ENCODE results near the gene ID1. TPM values are rescaled to one million over a fixed set of nuclear protein-coding genes. Genes with fewer than 3 reads are reported as not detected.
A peak's percentile ranks its signal among the peaks of the same experiment; 100 is the strongest.
"Not testable (repeated sequence)": the region's sequence is repeated elsewhere in the genome, so short reads cannot be mapped to it uniquely, and the experiment has no call there.

Gene ID1
- polyA plus RNA-seq, 2 donors: 158 to 489 TPM

DNA sequence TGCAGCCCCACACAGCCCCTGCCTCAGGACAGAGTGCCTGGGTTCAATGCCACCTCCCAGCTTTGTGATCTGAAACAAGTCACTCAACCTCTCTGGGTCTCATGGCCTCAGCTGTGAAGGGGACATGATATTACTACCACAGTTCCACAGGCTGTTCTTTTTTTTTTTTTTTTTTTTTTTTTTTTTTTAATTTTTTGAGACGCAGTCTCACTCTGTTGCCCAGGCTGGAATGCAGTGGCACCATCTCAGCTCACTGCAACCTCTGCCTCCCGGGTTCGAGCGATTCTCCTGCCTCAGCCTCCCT lies 8.7 kb upstream of the ID1 start:
- WGBS, 2 donors: 79 to 82% methylated on average over 4 of the region's 4 CpGs
- Histone ChIP-seq H3K4me1 (ENCODE audit: control insufficient read depth in 2 of 2, insufficient read depth in 2 of 2, low read length in 1 of 2) (peaks cover 3 to 22% of the 10 kb centered on the region in 2 donors), H3K27ac (ENCODE audit: low read depth in 2 of 2, low read length in 1 of 2) (peak overlapping the region; percentile 95 to 99)
- not testable (repeated sequence) for H3K27me3 ChIP-seq (ENCODE audit: control insufficient read depth in 1 of 2, insufficient read depth in 2 of 2, low read length in 2 of 2); H3K36me3 ChIP-seq (ENCODE audit: control insufficient read depth in 2 of 2, insufficient read depth in 2 of 2, low read length in 1 of 2); H3K4me3 ChIP-seq (ENCODE audit: low read depth in 1 of 2, low read length in 2 of 2); H3K9me3 ChIP-seq (ENCODE audit: control insufficient read depth in 2 of 2, insufficient read depth in 1 of 2, low read depth in 1 of 2, low read length in 1 of 2)

DNA sequence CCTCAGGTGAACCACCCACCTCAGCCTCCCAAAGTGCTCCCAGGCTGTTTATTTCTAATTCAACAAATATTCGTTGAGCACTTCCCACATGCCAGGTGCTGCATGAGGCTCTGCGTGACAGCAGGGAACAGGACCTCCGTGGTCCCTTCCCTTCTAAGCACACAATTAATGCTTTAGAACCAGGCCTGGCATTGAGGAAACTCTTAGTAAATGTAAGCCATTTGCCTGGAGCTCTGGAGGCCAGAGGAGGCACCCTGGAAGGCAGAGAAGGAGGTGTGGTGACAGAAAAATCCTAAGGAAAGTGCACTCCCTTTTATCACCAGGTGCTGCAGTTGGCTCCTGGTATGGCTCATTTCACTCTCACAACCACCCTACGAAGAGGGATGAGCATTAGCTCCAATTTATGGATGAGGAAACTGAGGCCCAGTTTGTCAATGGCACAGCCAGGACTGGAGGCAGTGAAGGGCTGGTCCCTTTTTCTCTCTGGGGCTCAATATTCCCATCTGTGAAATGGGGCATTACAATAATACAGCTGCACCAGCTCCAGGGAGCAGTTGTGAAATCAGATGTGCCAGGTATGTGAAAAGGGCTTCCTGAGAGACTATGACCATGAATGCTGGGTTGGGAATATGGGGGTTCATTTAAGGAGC lies 8.1 kb upstream of the ID1 start:
- Histone ChIP-seq H3K9me3 (ENCODE audit: control insufficient read depth in 2 of 2, insufficient read depth in 1 of 2, low read depth in 1 of 2, low read length in 1 of 2) (no peaks in the 10 kb centered on the region), H3K27me3 (ENCODE audit: control insufficient read depth in 1 of 2, insufficient read depth in 2 of 2, low read length in 2 of 2) (no peaks in the 10 kb centered on the region), H3K4me1 (ENCODE audit: control insufficient read depth in 2 of 2, insufficient read depth in 2 of 2, low read length in 1 of 2) (peaks cover 3 to 22% of the 10 kb centered on the region in 2 donors), H3K27ac (ENCODE audit: low read depth in 2 of 2, low read length in 1 of 2) (peak overlapping the region; percentile 63 to 95), H3K4me3 (ENCODE audit: low read depth in 1 of 2, low read length in 2 of 2) (no peak overlapping the region), H3K36me3 (ENCODE audit: control insufficient read depth in 2 of 2, insufficient read depth in 2 of 2, low read length in 1 of 2) (no peaks in the 10 kb centered on the region)
- 62 to 72% methylated on average over 4 of the region's 4 CpGs for WGBS, 2 donors

DNA sequence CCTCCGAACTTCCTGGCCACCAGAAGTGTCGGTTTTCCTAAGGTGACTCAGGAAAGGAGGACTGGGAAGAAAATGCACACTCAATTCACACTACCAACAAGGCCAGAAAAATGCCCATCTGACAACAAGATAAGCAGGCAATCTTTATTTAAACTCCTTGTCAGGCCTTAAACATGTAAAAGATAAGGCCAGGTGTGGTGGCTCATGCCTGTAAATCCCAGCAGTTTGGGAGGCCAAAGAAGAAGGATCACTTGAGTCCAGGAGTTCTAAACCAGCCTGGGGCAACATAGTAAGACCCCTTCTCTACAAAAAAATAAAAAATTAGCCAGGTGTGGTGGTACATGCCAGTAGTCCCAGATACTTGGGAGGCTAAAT lies 7.6 kb upstream of the ID1 start:
- 90% methylated on average over 2 of the region's 2 CpGs for WGBS, 2 donors
- peaks cover 3 to 22% of the 10 kb centered on the region in 2 donors for H3K4me1 ChIP-seq (ENCODE audit: control insufficient read depth in 2 of 2, insufficient read depth in 2 of 2, low read length in 1 of 2)
- H3K27ac ChIP-seq (ENCODE audit: low read depth in 2 of 2, low read length in 1 of 2): peak overlapping the region in 1 of 2 donors; percentile 63
- no peak overlapping the region for H3K4me3 ChIP-seq (ENCODE audit: low read depth in 1 of 2, low read length in 2 of 2)
- H3K27me3 ChIP-seq (ENCODE audit: control insufficient read depth in 1 of 2, insufficient read depth in 2 of 2, low read length in 2 of 2): no peaks in the 10 kb centered on the region
- no peaks in the 10 kb centered on the region for H3K36me3 ChIP-seq (ENCODE audit: control insufficient read depth in 2 of 2, insufficient read depth in 2 of 2, low read length in 1 of 2)
- no peaks in the 10 kb centered on the region for H3K9me3 ChIP-seq (ENCODE audit: control insufficient read depth in 2 of 2, insufficient read depth in 1 of 2, low read depth in 1 of 2, low read length in 1 of 2)

DNA sequence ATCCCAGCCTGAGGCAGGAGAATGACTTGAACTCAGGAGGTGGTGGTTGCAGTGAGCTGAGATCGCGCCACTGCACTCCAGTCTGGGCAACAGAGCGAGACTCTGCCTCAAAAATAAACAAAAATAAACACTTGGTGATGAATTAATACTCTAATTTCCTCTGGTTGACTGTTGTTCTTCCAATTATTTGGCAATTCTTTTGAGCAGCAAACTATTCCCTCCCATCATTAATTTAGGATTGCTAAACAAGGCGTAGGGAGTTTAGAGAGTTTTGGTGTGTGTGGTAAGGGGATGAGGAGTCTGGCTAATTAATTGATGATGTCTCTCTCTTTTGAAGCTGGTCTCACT lies 2.7 kb upstream of the ID1 start:
- Histone ChIP-seq H3K27me3 (ENCODE audit: control insufficient read depth in 1 of 2, insufficient read depth in 2 of 2, low read length in 2 of 2) (no peaks in the 10 kb centered on the region), H3K9me3 (ENCODE audit: control insufficient read depth in 2 of 2, insufficient read depth in 1 of 2, low read depth in 1 of 2, low read length in 1 of 2) (no peaks in the 10 kb centered on the region), H3K4me3 (ENCODE audit: low read depth in 1 of 2, low read length in 2 of 2) (no peak overlapping the region), H3K4me1 (ENCODE audit: control insufficient read depth in 2 of 2, insufficient read depth in 2 of 2, low read length in 1 of 2) (peaks cover 0 to 3% of the 10 kb centered on the region in 2 donors), H3K27ac (ENCODE audit: low read depth in 2 of 2, low read length in 1 of 2) (peak overlapping the region in 1 of 2 donors; percentile 8), H3K36me3 (ENCODE audit: control insufficient read depth in 2 of 2, insufficient read depth in 2 of 2, low read length in 1 of 2) (no peaks in the 10 kb centered on the region)
- 58 to 64% methylated on average over 4 of the region's 4 CpGs for WGBS, 2 donors

DNA sequence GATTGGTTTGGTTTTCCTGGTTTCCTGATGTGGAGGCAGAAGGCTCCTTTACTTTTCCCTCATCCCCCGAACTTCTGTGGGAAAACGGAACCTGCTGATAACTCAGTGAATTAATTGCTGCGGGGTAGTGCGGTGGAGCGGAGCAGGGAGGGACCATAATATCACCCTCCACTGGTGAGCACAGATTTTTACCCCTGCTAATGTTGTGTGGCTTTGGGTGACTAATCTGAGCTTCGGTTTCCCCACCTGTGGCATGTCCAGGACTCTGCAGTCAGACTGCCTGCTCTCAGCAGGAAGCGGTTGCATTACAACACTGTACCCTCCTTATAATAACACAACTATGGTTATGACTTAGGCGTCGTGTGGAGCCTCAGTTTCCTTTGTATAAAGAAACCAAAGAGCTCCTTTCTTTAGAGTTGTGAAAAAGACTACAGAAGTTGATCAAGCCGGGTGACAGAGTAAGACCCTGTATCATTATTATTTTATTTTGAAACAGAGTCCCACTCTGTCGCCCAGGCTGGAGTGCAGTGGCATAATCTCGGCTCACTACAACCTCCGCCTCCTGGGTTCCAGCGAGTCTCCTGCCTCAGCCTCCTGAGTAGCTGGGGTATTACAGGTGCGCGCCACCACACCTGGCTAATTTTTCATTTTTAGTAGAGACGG lies 2.2 kb upstream of the ID1 start:
- 59 to 65% methylated on average over 17 of the region's 17 CpGs for WGBS, 2 donors
- Histone ChIP-seq H3K27me3 (ENCODE audit: control insufficient read depth in 1 of 2, insufficient read depth in 2 of 2, low read length in 2 of 2) (no peaks in the 10 kb centered on the region), H3K36me3 (ENCODE audit: control insufficient read depth in 2 of 2, insufficient read depth in 2 of 2, low read length in 1 of 2) (no peaks in the 10 kb centered on the region), H3K9me3 (ENCODE audit: control insufficient read depth in 2 of 2, insufficient read depth in 1 of 2, low read depth in 1 of 2, low read length in 1 of 2) (no peaks in the 10 kb centered on the region), H3K27ac (ENCODE audit: low read depth in 2 of 2, low read length in 1 of 2) (peak overlapping the region; percentile 0 to 8), H3K4me3 (ENCODE audit: low read depth in 1 of 2, low read length in 2 of 2) (no peak overlapping the region), H3K4me1 (ENCODE audit: control insufficient read depth in 2 of 2, insufficient read depth in 2 of 2, low read length in 1 of 2) (peaks cover 0 to 3% of the 10 kb centered on the region in 2 donors)

DNA sequence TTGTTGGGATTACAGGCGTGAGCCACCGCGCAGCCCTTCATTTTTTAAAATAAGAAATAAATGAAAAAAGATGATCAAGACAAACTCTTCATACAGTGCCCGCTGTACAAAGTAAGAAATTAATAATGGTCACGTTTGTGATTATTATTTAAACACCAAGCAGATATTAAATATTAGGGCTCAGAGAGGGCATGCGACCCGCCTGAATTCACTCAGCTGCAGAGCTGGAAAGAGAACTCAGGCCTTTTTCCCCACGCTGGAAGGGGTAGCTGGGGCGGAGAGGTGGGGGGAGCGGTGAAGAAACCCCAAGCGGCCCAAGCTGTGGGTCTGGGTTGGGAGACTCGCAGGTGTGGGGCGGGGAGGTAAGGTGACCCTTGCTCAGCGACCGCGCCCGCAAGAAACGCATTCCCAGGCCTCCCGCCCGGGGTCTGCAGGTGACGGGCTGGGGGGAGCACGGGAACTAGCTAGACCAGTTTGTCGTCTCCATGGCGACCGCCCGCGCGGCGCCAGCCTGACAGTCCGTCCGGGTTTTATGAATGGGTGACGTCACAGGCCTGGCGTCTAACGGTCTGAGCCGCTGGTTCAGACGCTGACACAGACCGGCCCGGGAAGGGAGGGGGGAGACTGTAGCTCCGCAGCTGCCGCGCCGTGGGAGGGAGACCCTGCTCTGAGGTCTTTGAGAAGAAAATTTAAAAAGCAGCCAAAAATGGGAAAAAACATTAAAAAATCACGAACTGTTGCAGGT lies 1.1 kb upstream of the ID1 start:
- H3K36me3 ChIP-seq (ENCODE audit: control insufficient read depth in 2 of 2, insufficient read depth in 2 of 2, low read length in 1 of 2): no peaks in the 10 kb centered on the region
- H3K27ac ChIP-seq (ENCODE audit: low read depth in 2 of 2, low read length in 1 of 2): peak overlapping the region; percentile 79 to 89
- peak overlapping the region; percentile 81 to 83 for H3K4me3 ChIP-seq (ENCODE audit: low read depth in 1 of 2, low read length in 2 of 2)
- H3K27me3 ChIP-seq (ENCODE audit: control insufficient read depth in 1 of 2, insufficient read depth in 2 of 2, low read length in 2 of 2): no peaks in the 10 kb centered on the region
- H3K4me1 ChIP-seq (ENCODE audit: control insufficient read depth in 2 of 2, insufficient read depth in 2 of 2, low read length in 1 of 2): peaks cover 0 to 6% of the 10 kb centered on the region in 2 donors
- WGBS, 2 donors: 11% methylated on average over 40 to 43 of the region's 43 CpGs
- no peaks in the 10 kb centered on the region for H3K9me3 ChIP-seq (ENCODE audit: control insufficient read depth in 2 of 2, insufficient read depth in 1 of 2, low read depth in 1 of 2, low read length in 1 of 2)

DNA sequence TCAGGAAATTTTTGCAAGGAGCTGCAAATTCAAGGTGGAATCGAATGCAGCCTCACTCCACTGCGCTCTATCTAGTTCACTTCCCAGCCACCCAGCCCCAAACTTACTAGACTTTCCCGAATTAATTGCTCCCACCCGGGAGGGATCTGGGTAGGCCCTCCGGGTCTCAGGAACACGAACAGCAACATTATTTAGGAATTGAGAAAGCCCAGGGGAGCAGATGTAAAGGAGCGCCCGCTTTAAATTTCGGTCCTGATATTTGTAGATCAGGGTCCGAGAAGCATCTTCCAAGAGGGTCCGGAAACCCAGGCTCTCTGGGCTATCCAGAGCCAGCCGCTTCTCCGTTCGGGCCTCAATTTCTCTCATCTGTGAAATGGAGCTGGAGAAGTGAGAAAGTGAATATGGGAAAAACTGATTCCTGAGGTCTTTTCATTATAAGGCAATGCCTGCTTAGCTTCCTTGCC lies 490 bp upstream of the ID1 start:
- Histone ChIP-seq H3K36me3 (ENCODE audit: control insufficient read depth in 2 of 2, insufficient read depth in 2 of 2, low read length in 1 of 2) (no peaks in the 10 kb centered on the region), H3K4me1 (ENCODE audit: control insufficient read depth in 2 of 2, insufficient read depth in 2 of 2, low read length in 1 of 2) (peaks cover 0 to 6% of the 10 kb centered on the region in 2 donors), H3K4me3 (ENCODE audit: low read depth in 1 of 2, low read length in 2 of 2) (peak overlapping the region; percentile 81 to 83), H3K9me3 (ENCODE audit: control insufficient read depth in 2 of 2, insufficient read depth in 1 of 2, low read depth in 1 of 2, low read length in 1 of 2) (no peaks in the 10 kb centered on the region), H3K27me3 (ENCODE audit: control insufficient read depth in 1 of 2, insufficient read depth in 2 of 2, low read length in 2 of 2) (no peaks in the 10 kb centered on the region), H3K27ac (ENCODE audit: low read depth in 2 of 2, low read length in 1 of 2) (peak overlapping the region; percentile 79 to 89)
- 2 to 3% methylated on average over 14 of the region's 14 CpGs for WGBS, 2 donors

DNA sequence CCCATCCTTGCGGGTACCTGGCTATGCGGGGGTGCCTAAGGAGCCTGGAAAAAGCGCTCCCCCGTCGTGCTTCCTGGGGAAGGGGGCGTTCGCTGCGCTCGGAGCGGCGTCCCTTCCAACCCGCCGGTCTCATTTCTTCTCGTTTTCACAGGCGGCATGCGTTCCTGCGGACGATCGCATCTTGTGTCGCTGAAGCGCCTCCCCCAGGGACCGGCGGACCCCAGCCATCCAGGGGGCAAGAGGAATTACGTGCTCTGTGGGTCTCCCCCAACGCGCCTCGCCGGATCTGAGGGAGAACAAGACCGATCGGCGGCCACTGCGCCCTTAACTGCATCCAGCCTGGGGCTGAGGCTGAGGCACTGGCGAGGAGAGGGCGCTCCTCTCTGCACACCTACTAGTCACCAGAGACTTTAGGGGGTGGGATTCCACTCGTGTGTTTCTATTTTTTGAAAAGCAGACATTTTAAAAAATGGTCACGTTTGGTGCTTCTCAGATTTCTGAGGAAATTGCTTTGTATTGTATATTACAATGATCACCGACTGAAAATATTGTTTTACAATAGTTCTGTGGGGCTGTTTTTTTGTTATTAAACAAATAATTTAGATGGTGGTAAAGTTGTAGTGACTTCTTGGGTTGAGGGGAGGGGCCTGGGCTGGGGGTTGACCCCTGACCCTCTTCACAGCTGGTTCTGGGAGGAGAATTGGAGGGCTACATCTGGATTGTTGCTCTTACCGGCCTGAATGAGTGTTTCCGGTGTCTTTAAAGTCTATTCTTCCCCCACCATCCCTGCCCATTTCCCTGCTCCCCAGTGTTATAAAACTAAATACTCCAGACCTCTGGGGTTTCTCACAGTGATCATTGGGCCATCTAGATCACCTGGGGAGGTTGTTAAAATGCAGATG lies 1.1 kb downstream of the ID1 start:
- peak overlapping the region; percentile 81 to 83 for H3K4me3 ChIP-seq (ENCODE audit: low read depth in 1 of 2, low read length in 2 of 2)
- H3K27me3 ChIP-seq (ENCODE audit: control insufficient read depth in 1 of 2, insufficient read depth in 2 of 2, low read length in 2 of 2): no peaks in the 10 kb centered on the region
- H3K4me1 ChIP-seq (ENCODE audit: control insufficient read depth in 2 of 2, insufficient read depth in 2 of 2, low read length in 1 of 2): peaks cover 0 to 6% of the 10 kb centered on the region in 2 donors
- H3K27ac ChIP-seq (ENCODE audit: low read depth in 2 of 2, low read length in 1 of 2): peak overlapping the region; percentile 87 to 98
- 6 to 8% methylated on average over 38 to 39 of the region's 39 CpGs for WGBS, 2 donors
- H3K9me3 ChIP-seq (ENCODE audit: control insufficient read depth in 2 of 2, insufficient read depth in 1 of 2, low read depth in 1 of 2, low read length in 1 of 2): no peaks in the 10 kb centered on the region
- H3K36me3 ChIP-seq (ENCODE audit: control insufficient read depth in 2 of 2, insufficient read depth in 2 of 2, low read length in 1 of 2): no peaks in the 10 kb centered on the region

Data from esophagus (tissue), 2 donors.